HG03460 (cell line): ENCODE results near the gene SLC35F6.
"Not testable (repeated sequence)": the region's sequence is repeated elsewhere in the genome, so short reads cannot be mapped to it uniquely, and the experiment has no call there.

Source experiments
- ATAC-seq: cut with Tn5 transposase; IDR thresholded peaks from one replicate; pipeline ENCODE4 v1.9.1; 2021; ENCODE audit not compliant: unreplicated experiment

The SLC35F6 gene

DNA sequence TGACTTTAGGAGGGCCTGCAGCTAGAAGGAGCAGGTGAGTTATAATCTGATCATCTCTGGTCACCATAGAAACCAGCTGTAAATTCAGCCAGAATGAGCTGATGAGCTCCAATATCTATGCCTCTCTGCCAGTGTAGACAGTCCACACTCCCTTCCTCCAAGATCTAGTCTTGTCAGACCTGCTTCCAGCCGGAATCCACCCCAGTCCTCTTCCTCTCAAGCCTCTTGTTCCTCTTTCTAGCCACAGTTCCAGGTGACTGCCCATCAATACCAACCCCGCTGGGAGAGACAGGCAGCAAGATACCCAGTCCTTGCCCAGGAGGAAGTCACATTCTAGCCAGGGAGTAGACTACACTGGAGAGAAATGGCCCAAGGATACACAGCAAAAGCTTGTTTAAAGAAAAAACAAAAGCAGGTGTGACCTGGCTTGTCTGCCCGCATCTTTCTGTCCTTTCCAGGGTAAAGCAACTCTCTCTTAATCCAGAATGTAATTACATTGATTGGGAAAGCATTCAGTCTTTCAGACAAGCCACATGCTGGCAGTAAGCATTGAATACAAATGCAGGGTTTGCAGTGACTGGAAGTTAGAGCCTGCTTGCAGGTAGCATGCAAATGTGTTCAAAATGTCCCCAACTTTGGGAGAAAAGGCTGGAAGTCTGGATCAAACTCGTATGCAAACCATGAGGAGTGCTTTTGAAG, 9.0 kb upstream of the SLC35F6 start:
- no peak for ATAC-seq

DNA sequence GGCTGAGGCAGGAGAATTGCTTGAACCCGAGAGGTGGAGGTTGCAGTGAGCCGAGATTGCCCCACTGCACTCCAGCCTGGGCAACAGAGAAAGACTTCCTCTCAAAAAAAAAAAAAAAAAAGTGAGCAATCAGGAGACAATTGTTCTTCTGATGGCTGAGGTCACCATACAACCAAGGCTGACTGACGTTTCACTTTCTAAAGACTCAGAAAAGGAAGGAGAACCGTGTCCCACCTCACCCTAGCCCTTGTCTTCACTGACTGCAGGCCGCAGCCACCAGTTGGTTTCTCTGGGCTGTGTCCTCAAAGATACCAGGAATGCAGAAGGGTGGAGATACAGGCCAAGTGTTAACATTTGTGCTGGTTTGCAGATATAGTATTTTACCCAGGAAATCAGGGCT, 7.7 kb upstream of the SLC35F6 start:
- ATAC-seq = no peak

DNA sequence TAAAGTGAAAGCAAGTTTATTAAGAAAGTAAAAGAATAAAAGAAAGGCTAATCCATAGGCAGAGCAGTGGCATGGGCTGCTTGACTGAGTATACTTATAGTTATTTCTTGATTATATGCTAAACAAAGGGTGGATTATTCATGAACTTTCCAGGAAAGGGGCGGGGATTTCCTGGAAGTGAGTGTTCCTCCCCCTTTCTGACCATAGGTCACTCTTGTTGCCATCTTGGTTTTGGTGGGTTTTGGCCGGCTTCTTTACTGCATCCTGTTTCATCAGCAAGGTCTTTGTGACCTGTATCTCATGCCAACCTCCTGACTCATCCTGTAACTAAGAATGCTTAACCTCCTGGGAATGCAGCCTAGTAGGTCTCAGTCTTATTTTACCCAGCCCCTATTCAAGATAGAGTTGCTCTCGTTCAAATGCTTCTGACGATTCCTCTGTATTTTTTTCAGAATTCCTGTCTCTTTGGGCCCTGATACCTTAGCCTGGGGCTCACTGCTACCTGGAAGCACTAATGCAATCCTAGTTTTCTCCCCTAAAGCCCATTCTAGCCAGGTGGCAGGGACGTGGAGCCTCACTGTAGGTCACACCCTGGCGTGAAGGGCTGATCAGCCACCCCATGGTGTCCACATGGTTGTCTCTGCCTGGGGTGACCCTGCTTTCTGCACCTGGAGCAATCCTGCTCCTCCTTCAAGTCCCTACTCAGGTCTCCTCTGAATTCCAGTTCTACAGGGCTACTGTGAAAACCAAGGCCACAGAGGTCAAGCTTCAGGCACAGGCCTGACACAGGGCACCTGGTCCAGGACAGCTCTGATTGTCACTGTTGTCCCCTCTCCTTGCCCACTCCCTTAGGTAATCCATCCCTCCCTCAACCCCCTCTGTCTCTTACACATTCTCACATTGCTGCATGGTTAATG, 6.0 kb upstream of the SLC35F6 start:
- peak; percentile 61 for ATAC-seq

GRCh38 chr2:26758790-26759321, 5.2 kb upstream of the SLC35F6 start:
- ATAC-seq = no peak

DNA sequence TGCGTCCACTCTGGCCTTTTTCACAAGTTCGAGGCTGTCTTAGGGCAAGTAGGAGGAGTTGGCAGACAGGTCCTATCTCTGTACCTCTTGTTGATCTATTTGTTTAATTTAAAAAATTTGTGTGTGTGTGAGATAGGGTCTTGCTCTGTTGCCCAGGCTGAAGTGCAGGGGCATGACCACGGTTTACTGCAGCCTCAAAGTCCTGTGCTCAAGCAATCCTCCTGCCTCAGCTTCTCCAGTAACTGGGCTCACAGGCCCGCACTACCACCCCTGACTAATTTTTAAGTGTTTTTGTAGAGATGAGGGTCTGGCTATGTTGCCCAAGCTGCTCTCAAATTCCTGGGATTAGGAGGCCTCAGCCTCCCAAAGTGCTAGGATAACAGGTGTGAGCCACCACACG, 4.2 kb upstream of the SLC35F6 start:
- no peak for ATAC-seq

GRCh38 chr2:26760991-26761390, 3.1 kb upstream of the SLC35F6 start:
- ATAC-seq = not testable (repeated sequence)

- no peak for ATAC-seq
Observed at GRCh38 chr2:26763019-26763418, 1.1 kb upstream of the SLC35F6 start.

DNA sequence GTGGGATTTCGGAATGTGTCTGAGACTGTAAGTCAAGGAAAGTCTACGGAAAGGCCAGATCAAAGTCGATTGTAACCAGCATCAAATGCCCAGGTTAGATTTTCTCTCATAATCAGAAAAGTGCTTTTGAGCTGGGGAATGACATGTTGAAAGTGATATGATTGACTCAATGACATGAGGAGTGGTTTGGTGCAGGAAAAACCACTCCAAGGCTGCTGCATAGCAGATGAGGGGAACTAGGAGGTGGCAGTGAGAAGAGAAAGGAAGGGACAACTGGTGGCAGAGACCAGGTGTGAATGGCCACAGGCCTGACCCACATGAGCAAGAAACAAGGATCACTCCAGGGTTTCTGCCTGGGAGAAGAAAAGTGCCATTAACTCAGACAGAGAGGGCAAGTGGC, 822 bp downstream of the SLC35F6 start:
- ATAC-seq = no peak

DNA sequence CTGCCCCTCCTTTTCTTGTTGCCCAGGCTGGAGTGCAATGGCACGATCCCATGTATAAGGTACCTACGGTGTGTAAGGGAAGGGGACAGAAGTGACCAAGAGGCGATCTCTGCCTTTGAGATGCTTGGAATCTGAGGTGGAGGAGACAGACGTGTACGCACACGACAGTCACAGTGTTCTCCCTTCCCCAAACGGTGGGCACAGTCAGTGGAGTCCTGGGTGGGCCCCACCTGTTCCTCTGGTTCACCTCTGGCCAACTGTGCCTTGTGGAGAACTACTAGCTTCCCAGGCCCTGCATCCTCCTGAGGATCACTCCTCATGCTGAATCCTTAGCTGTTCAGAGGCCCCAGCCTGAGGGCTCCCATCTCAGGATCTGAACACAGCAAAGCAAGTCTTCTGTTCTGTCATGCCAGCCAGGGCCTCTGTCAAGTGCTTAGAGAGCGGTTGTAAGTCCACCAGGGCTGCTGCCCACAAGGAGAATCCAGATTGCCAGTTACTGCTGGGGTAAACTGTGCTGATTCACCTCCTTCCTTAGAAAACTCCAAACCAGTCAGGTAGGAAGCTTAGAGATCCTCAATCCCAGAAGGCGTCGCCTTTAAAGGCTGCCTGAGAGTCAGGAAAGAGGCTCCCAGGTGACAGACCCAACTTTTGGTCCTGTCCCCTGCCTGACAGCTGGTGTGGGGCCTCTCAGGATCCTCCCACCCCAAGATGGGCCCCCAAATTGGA, 1.6 kb downstream of the SLC35F6 start:
- ATAC-seq = no peak

GRCh38 chr2:26767129-26767528, 3.0 kb downstream of the SLC35F6 start:
- ATAC-seq = no peak

DNA sequence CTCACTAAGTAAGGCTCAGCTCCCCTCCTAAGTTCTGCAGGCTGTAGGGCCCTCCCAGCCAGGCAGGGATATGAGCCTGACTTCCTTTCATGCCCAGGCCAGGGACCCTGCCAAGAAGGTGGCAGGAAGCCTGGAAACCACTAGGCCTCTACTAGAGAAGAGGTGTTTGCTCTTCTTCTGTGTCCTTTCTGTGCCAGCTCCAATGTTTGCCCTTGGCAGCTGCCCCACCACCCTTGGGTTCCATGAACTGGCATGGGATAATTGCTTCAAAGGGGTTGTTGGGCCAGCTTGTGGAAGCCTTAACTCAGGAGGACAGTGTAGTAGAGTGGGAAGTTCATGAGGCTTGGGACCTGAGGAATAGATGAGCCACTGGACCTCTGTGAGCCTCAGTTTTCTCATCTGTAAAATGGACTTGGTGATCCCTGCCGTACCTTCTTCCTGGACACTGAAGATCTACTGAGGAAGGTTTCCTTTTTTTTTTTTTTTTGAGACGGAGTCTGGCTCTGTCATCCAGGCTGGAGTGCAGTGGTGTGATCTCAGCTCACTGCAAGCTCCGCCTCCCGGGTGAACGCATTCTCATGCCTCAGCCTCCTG, 3.9 kb downstream of the SLC35F6 start:
- ATAC-seq = no peak

GRCh38 chr2:26768759-26769088, 4.6 kb downstream of the SLC35F6 start:
- no peak for ATAC-seq

DNA sequence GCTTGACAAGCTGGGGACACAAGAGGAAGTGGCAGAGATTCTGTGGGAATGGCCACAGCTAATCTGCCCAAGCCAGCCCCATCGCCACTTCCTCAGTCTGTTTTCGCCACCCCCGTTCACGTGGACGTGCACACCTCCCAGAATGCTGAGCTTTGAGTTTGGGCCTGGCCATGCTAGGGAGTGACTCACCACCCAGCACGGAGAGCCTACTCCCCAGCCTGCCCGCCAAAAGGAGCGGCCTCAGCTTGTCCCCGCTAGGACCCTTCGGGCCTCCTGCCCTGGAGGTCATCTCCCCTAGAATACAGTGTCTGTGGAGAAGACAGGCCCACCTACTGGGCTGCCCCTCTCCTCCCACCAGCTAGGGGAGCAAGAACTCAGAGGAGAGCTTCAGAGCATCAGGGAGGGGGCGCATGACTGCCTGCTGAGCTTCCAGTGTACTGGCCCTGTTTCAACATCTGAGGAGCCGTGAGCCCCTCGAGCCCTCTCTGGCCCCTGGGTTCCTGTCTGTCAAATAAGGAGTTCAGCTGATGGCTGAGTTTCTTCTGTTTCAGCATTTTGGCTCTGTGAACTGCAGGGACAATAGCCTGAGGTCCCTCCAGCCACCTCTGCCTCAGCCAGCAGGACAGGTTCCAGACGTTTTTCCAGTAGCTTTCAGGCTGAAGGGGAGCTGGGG, 5.1 kb downstream of the SLC35F6 start:
- no peak for ATAC-seq

DNA sequence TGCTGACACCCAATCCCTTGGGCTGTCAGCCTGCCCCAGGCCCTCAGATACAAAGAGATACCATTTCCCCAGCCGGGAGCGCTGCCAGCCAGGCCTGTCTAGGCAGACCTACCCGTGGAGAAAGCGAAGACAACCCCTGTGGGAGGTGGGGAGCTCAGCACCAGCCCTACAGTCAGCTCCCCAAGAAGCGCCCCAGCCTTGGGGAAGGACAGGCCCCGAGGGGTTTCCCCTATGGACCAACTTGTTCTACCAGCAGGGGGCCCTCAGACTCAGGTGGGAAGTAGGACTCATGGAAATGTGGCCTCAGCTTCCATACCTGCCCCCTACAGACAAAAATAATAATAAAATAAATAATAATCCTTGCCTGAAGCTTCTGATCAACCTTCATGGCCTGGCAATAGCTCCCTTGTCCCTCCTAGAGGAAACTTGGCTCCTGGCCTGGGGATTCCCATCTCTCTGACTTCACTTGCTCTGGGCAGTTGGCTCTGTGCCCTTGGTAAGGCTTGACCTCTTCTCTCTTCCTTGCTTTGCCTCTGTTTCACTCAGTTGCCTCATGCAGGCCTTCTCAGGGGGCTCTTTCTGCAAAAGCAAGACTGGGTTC, 7.0 kb downstream of the SLC35F6 start:
- ATAC-seq = no peak

DNA sequence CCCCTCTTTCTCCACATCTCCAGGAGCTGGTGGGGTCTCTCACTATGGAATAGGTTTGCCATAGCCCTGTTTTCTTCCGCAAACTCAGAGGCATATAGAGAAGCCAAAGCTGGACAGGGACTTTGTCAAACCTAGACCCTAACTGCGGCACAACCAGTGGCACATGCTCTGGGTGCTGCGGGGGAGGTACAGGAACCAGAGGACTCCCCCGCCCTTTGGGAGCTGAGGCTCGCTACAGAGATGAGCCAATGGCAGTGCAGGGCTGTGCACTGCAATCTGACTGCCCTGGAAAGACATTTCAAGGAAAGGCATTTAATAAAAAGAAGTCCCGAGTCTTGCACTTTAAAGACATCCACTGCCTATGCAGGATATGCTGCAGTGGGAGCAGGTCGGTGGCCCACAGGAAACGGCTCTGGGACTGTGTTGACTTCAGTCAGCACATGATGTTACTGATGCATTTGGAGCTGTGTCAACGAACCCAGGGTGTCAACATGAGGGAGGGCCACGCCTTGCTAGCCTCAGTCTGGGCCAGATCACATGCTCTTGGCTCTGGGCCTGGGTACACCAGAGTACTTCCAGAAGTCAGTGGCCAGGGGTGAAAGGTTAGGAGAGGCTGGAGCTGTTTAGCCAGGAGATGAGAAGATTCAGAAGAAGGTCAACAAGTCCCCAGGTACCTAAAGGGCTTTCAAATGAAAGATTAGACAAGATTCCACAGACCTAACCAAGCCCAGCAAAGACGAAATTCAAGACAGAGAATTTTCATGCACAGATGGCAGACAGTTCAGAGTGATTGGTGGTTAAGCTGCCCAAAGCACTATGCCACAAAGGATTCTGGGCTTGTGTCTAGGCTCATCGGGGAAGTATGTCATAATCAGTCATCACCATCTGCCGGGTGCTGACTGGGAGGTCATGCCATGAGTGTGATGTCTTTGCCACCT, 8.2 kb downstream of the SLC35F6 start:
- ATAC-seq = no peak

- no peak for ATAC-seq
Observed at GRCh38 chr2:26776195-26776800, 12.2 kb downstream of the SLC35F6 start.

GRCh38 chr2:26778098-26778497, 14.0 kb downstream of the SLC35F6 start:
- no peak for ATAC-seq

DNA sequence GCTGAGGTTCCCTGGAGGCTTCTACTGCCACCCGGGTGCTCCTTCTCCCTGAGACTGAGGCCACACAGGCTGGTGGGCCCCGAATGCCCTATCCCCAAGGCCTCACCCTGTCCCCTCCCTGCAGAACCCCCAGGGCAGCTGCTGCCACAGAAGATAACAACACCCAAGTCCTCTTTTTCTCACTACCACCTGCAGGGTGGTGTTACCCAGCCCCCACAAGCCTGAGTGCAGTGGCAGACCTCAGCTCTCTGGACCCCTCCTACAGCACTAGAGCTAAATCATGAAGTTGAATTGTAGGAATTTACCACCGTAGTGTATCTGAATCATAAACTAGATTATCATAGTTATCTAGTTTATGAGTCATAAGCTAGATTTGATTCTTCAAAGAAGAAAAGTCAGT, 14.4 kb downstream of the SLC35F6 start:
- no peak for ATAC-seq
